Testis (tissue), 3 donors: ENCODE measurements around the gene TTLL11. TPM values are rescaled to one million over a fixed set of nuclear protein-coding genes. Genes with fewer than 3 reads are reported as not detected.

ENCODE experiments used
- DNase-seq: peaks from one replicate; pipeline ENCODE4 v3.0.0-alpha.2; 2019
- H3K27ac ChIP-seq, 2 donors: fragments of 200-600 bp; sonication (generic); one replicate each; pipeline ENCODE4 v1.5.1; 2019
- H3K27me3 ChIP-seq: fragments of 200-600 bp; sonication (generic); one replicate; pipeline ENCODE4 v1.5.1; 2019
- H3K36me3 ChIP-seq: fragments of 200-600 bp; sonication (generic); one replicate; pipeline ENCODE4 v1.5.1; 2017; ENCODE audit warnings: low read depth; ENCODE audit errors: missing control alignments
- H3K4me1 ChIP-seq: fragments of 200-600 bp; sonication (generic); one replicate; pipeline ENCODE4 v1.5.1; 2019
- H3K4me3 ChIP-seq, 2 donors: fragments of 200-600 bp; sonication (generic); one replicate each; pipeline ENCODE4 v1.5.1; 2017 to 2019
- H3K9me3 ChIP-seq: fragments of 200-600 bp; sonication (generic); one replicate; pipeline ENCODE4 v1.5.1; 2017
- CTCF ChIP-seq, 3 experiments: fragments of 450-650 bp in 2 of 3; fragments of 200-600 bp in 1 of 3; sonication (generic) in 1 of 3; IDR thresholded peaks; one replicate each; pipeline ENCODE4 v1.5.1; 2016 to 2019; ENCODE audit warnings: antibody characterized with exemption in 3 of 3, mild to moderate bottlenecking in 2 of 3, moderate library complexity in 1 of 3
- POLR2A ChIP-seq: fragments of 450-650 bp; IDR thresholded peaks from one replicate; pipeline ENCODE4 v1.6.1; 2017; ENCODE audit warnings: antibody characterized with exemption, mild to moderate bottlenecking, moderate library complexity
- WGBS, 2 donors: methylation state at CpG; one replicate each; pipeline ENCODE4 v1.1.5; 2018; 5-methylcytosine and 5-hydroxymethylcytosine counted together
- intact Hi-C: fragments of 100-400 bp; cut with DNase I; formaldehyde crosslinking; loops from one replicate; pipeline ENCODE4 v1.15.1; 2023; ENCODE audit warnings: low total_unique reads
- polyA plus RNA-seq: library from polyadenylated mRNA; stranded (reverse); fragments of 350-450 nt; fragmentation: Illumina TruSeq; extraction: RNeasy Lipid Tissue Mini Kit (QIAGEN cat#74804); gene quantifications from one replicate; pipeline ENCODE4 v1.2.3, GENCODE V29; 2014; ENCODE audit warnings: low read depth, low replicate concordance; ENCODE audit not compliant: insufficient read depth
- total RNA-seq, 2 donors: library from RNA; depleted of rRNA; stranded (reverse); fragments of >200 nt; gene quantifications; one replicate each; pipeline ENCODE4 v1.2.3, GENCODE V29; 2016

TTLL11 gene
- total and polyA plus RNA-seq, 3 donors from 2014 or later, result 17.8 to 36.5 (median 19.8) TPM

- 61 to 66% methylated on average over 2 of the region's 2 CpGs for WGBS, 2 donors
Measured at GRCh38 chr9:121860744-121861143, 232.4 kb downstream of the TTLL11 start.

GRCh38 chr9:121860213-121860612 lies 232.9 kb downstream of the TTLL11 start:
- 100% methylated on average over 1 to 3 of the region's 3 CpGs for WGBS, 2 donors
- H3K27ac ChIP-seq, result no peak overlapping the region
- no peaks in the 10 kb centered on the region for H3K27me3 ChIP-seq
- TF ChIP-seq CTCF (IDR thresholded peaks at IDR 0.05), result no peak
- no peak for TF ChIP-seq POLR2A
- no peak for DNase-seq
- intact Hi-C loops, result no loop called here
- no peak overlapping the region for H3K4me3 ChIP-seq
- no peaks in the 10 kb centered on the region for H3K9me3 ChIP-seq
- H3K4me1 ChIP-seq, result no peaks in the 10 kb centered on the region
- no peaks in the 10 kb centered on the region for H3K36me3 ChIP-seq

More at GRCh38 chr9:121860744-121861143, 232.4 kb downstream of the TTLL11 start:
- no peaks in the 10 kb centered on the region for H3K9me3 ChIP-seq
- peak overlapping the region in 1 of 2 donors; percentile 54 for H3K27ac ChIP-seq
- no peaks in the 10 kb centered on the region for H3K36me3 ChIP-seq
- no peak for TF ChIP-seq POLR2A
- TF ChIP-seq CTCF (IDR thresholded peaks at IDR 0.05), result no peak
- peak; percentile 48 for DNase-seq
- no peak overlapping the region for H3K4me3 ChIP-seq
- H3K4me1 ChIP-seq, result no peaks in the 10 kb centered on the region
- no peaks in the 10 kb centered on the region for H3K27me3 ChIP-seq
- intact Hi-C loops, result no loop called here

DNA sequence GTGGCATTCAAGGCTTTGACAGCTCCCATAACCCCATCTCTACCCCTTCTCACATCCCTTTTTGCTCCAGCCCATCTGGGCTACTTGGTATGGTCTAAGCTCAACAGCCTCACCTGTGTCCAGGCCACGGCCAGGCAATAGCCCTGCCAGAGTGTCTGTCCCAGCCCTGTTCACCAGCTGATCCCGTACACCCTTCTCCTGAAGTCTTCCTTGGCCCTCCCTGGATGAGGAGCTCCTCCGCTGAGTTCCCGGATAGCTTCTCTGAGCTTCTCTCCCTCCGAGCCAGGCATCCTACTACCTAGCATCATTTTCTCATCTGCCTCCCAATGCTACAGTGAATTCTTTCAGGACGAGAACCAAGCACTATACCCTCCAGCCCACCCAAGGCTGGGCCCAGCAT lies 233.5 kb downstream of the TTLL11 start:
- H3K9me3 ChIP-seq, result no peaks in the 10 kb centered on the region
- intact Hi-C loops, result no loop called here
- H3K27me3 ChIP-seq, result no peaks in the 10 kb centered on the region
- no peak for DNase-seq
- H3K27ac ChIP-seq, result no peak overlapping the region
- WGBS, 2 donors, result 74 to 97% methylated on average over 6 of the region's 6 CpGs
- H3K36me3 ChIP-seq, result no peaks in the 10 kb centered on the region
- TF ChIP-seq POLR2A (no peak), CTCF (IDR thresholded peaks at IDR 0.05) (no peak)
- no peaks in the 10 kb centered on the region for H3K4me1 ChIP-seq
- H3K4me3 ChIP-seq, result no peak overlapping the region

DNA sequence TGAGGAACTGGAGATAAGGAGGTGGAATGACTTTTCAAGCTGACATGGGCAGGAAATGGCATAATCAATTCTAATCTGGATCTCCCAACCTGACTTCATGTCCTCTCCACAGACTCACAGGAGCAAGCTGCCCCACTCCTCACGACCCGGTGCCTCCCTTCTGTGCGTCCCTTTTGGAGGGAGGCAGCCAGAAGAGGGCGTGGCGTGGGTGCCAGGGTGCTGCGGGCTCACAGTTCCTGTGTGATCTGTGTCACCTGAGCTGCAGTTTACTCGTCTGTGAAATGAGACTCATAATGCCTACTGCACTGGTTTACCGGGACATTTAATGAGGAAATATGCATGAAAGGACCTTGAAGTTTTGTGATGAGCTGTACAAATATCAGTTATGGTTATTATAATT lies 234.3 kb downstream of the TTLL11 start:
- H3K36me3 ChIP-seq, result no peaks in the 10 kb centered on the region
- H3K9me3 ChIP-seq, result no peaks in the 10 kb centered on the region
- no peak overlapping the region for H3K4me3 ChIP-seq
- TF ChIP-seq POLR2A (no peak), CTCF (IDR thresholded peaks at IDR 0.05) (no peak)
- no peaks in the 10 kb centered on the region for H3K27me3 ChIP-seq
- intact Hi-C loops, result no loop called here
- WGBS, 2 donors, result 93 to 95% methylated on average over 8 of the region's 8 CpGs
- H3K27ac ChIP-seq, result no peak overlapping the region
- no peak for DNase-seq
- no peaks in the 10 kb centered on the region for H3K4me1 ChIP-seq

DNA sequence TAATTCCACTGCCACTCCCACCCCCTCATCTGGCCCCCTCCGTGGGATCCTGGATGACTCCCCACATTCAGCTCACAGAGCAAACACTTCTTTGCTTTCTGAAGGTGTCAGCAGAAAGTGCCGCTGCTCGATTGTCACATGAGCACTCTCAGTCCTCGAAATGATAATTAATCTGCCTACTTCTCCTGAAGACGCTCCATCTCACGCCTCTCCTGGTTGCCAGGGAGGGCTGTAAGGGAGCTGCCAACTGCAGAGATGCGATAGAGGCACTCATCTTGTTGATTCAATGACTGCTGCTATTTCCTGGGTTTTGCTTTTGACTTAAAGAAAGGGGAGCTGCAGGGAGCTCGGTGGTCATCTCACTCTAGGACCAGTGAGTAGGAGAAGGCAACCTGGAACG lies 235.2 kb downstream of the TTLL11 start:
- H3K27ac ChIP-seq, result no peak overlapping the region
- intact Hi-C loops, result no loop called here
- no peaks in the 10 kb centered on the region for H3K9me3 ChIP-seq
- DNase-seq, result peak; percentile 59
- H3K36me3 ChIP-seq, result no peaks in the 10 kb centered on the region
- no peak overlapping the region for H3K4me3 ChIP-seq
- no peaks in the 10 kb centered on the region for H3K27me3 ChIP-seq
- no peak for TF ChIP-seq POLR2A
- TF ChIP-seq CTCF (IDR thresholded peaks at IDR 0.05), result no peak
- H3K4me1 ChIP-seq, result peaks cover 9% of the 10 kb centered on the region
- WGBS, 2 donors, result 68 to 81% methylated on average over 9 of the region's 9 CpGs
